Activated T-cell treated with anti-CD3 and anti-CD28 coated beads, Interleukin-2, amount 50 U/mL, for 1 hour (primary cell): ENCODE measurements around the gene FGF19.

ENCODE experiments used
- DNase-seq: peaks from one replicate; pipeline ENCODE4 v3.0.0-alpha.2; 2020

The FGF19 gene

DNA sequence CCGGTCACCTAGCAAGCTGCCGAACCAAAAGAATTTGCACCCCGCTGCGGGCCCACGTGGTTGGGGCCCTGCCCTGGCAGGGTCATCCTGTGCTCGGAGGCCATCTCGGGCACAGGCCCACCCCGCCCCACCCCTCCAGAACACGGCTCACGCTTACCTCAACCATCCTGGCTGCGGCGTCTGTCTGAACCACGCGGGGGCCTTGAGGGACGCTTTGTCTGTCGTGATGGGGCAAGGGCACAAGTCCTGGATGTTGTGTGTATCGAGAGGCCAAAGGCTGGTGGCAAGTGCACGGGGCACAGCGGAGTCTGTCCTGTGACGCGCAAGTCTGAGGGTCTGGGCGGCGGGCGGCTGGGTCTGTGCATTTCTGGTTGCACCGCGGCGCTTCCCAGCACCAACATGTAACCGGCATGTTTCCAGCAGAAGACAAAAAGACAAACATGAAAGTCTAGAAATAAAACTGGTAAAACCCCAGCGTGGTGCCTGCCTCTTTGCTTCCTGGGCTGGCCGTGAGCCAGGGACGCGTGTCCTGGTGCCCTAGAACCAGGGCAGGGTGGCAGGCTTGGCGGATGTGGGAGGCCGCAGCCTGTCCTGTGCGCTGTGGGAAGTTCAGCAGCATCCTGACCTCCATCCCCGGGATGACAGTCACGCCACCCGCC lies 49.7 kb downstream of the FGF19 start:
- no peak for DNase-seq

DNA sequence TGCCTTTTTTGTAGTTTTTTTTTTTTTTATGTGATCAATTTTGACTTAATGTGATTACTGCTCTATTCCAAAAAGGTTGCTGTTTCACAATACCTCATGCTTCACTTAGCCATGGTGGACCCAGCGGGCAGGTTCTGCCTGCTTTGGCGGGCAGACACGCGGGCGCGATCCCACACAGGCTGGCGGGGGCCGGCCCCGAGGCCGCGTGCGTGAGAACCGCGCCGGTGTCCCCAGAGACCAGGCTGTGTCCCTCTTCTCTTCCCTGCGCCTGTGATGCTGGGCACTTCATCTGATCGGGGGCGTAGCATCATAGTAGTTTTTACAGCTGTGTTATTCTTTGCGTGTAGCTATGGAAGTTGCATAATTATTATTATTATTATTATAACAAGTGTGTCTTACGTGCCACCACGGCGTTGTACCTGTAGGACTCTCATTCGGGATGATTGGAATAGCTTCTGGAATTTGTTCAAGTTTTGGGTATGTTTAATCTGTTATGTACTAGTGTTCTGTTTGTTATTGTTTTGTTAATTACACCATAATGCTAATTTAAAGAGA lies 50.3 kb downstream of the FGF19 start:
- no peak for DNase-seq

GRCh38 chr11:69652999-69653398 lies 50.8 kb downstream of the FGF19 start:
- DNase-seq = no peak

- no peak for DNase-seq
Observed at GRCh38 chr11:69651834-69652620, 51.8 kb downstream of the FGF19 start.

- DNase-seq = no peak
Observed at GRCh38 chr11:69650832-69651344, 52.9 kb downstream of the FGF19 start.

- no peak for DNase-seq
Observed at GRCh38 chr11:69650081-69650831, 53.6 kb downstream of the FGF19 start.

DNA sequence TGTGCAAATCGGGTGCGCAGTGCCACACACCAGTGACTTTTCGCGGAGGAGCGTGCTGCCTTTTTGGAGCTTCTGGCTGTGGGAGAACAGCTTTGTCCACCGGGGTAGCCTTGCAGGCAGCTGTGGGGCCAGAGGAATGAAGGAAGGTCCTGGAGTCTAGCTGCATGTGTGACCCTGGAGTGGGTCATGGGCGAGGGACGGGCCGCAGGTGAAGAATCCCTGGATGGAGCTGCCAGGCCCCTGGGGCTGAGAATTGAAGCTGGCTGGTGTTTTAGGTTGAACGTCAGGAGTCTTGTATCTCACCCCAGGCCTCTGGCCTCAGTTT lies 54.3 kb downstream of the FGF19 start:
- DNase-seq = no peak

DNA sequence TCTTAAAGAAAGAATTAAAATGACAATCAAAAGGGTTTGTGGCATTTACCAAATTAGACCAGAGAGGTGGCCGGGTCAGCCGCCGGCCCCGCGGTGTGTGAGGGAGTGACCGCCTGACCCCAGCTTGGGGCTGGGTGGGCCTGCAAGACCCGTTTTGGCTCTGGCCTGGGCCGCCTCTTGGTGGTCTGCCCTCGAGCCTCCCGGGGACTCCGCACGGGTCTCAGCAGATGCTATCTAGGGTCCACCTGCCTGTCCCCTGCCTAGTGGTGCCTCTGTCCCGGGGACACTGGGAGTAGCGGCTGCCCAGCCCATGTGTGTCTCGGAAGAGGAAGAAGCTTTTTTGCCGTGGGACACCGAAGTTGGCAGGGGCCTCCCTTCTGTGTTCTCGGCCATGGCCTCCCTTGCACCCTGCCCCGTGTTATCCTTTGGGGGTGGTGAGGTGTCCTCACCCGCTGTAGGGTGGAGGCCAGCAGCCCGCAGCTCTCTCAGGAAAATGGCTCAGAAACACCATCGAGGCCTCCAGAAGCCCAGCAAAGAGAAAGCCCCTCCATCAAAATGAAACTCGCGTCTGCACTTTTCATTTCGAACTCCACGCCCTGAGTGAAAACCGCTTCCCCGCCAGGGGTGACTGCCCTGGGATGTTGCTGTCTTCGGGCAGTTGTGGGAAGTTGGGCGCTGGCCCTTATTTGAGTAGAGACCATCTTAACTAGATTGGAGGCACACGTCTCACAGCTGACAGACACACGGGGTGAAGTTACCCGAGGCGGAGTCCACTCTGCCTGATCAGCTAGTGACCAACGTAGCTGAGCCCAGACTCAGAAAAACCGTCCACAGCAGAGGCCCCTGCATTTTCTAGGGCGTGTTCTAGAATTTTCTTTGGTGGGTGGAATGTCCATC lies 54.9 kb downstream of the FGF19 start:
- no peak for DNase-seq
